Activated naive CD4-positive, alpha-beta T cell treated with anti-CD3 and anti-CD28 coated beads, Interleukin-2, amount 10 ng/mL, durations not matched to agents 7 days and 5 days (primary cell): ENCODE data around the gene TBC1D5.
"Not testable (repeated sequence)": the region's sequence is repeated elsewhere in the genome, so short reads cannot be mapped to it uniquely, and the experiment has no call there.

ENCODE experiments used
- CTCF ChIA-PET: fragments of 350-600 bp; sonication (Branson Sonifier 250); formaldehyde crosslinking; loops from one replicate; lab custom pipeline; 2021; ENCODE audit warnings: antibody characterized with exemption; lab: Charles Lee
- DNase-seq: peaks from one replicate; pipeline ENCODE4 v3.0.0-alpha.2; 2020
- H3K27ac Mint-ChIP-seq: one replicate; pipeline ENCODE4 v1.8.0; 2021; ENCODE audit warnings: mild to moderate bottlenecking, moderate library complexity, mixed read lengths
- H3K27me3 Mint-ChIP-seq: one replicate; pipeline ENCODE4 v1.8.0; 2021; ENCODE audit warnings: mild to moderate bottlenecking, mixed read lengths
- H3K36me3 Mint-ChIP-seq: one replicate; pipeline ENCODE4 v1.8.0; 2021; ENCODE audit warnings: mixed read lengths
- H3K4me1 Mint-ChIP-seq: one replicate; pipeline ENCODE4 v1.8.0; 2021; ENCODE audit warnings: mixed read lengths
- H3K4me3 Mint-ChIP-seq: one replicate; pipeline ENCODE4 v1.8.0; 2021; ENCODE audit warnings: mild to moderate bottlenecking, moderate library complexity, mixed read lengths
- H3K9me3 Mint-ChIP-seq: one replicate; pipeline ENCODE4 v1.8.0; 2021; ENCODE audit warnings: mixed read lengths

The TBC1D5 gene

GRCh38 chr3:17638356-17638755 lies 104.1 kb downstream of the TBC1D5 start:
- H3K36me3 Mint-ChIP-seq, result no peaks in the 10 kb centered on the region
- no peaks in the 10 kb centered on the region for H3K9me3 Mint-ChIP-seq
- no peaks in the 10 kb centered on the region for H3K4me1 Mint-ChIP-seq
- no peaks in the 10 kb centered on the region for H3K27me3 Mint-ChIP-seq
- CTCF ChIA-PET, result interaction anchor here (1.2 kb wide), 1 partner anchor 173 kb away, joined by 3 read pairs; no protein-coding TSS in a partner anchor
- DNase-seq, result no peak
- no peak overlapping the region for H3K4me3 Mint-ChIP-seq
- no peak overlapping the region for H3K27ac Mint-ChIP-seq

GRCh38 chr3:17635675-17636074 lies 106.8 kb downstream of the TBC1D5 start:
- H3K9me3 Mint-ChIP-seq, CTCF ChIA-PET, H3K4me3 Mint-ChIP-seq, H3K27ac Mint-ChIP-seq, H3K27me3 Mint-ChIP-seq, DNase-seq, H3K36me3 Mint-ChIP-seq: not testable (repeated sequence)
- H3K4me1 Mint-ChIP-seq, result peaks cover 12% of the 10 kb centered on the region

- CTCF ChIA-PET, result no interaction called here
- DNase-seq, result no peak
- Mint-ChIP-seq H3K27ac (no peak overlapping the region), H3K4me3 (no peak overlapping the region), H3K9me3 (no peaks in the 10 kb centered on the region), H3K4me1 (peaks cover 14% of the 10 kb centered on the region), H3K27me3 (no peaks in the 10 kb centered on the region), H3K36me3 (peaks cover 2% of the 10 kb centered on the region)
These were observed 107.5 kb downstream of the TBC1D5 start for GRCh38 chr3:17634964-17635363.

GRCh38 chr3:17634201-17634600 lies 108.2 kb downstream of the TBC1D5 start:
- H3K4me1 Mint-ChIP-seq, result peaks cover 14% of the 10 kb centered on the region
- peaks cover 2% of the 10 kb centered on the region for H3K36me3 Mint-ChIP-seq
- H3K27me3 Mint-ChIP-seq, result no peaks in the 10 kb centered on the region
- H3K27ac Mint-ChIP-seq, result no peak overlapping the region
- DNase-seq, result no peak
- H3K9me3 Mint-ChIP-seq, result no peaks in the 10 kb centered on the region
- CTCF ChIA-PET, result no interaction called here
- no peak overlapping the region for H3K4me3 Mint-ChIP-seq

- H3K27ac Mint-ChIP-seq, result no peak overlapping the region
- DNase-seq, result no peak
- CTCF ChIA-PET, result no interaction called here
- no peak overlapping the region for H3K4me3 Mint-ChIP-seq
- peaks cover 2% of the 10 kb centered on the region for H3K36me3 Mint-ChIP-seq
- H3K27me3 Mint-ChIP-seq, result no peaks in the 10 kb centered on the region
- H3K4me1 Mint-ChIP-seq, result peaks cover 21% of the 10 kb centered on the region
- H3K9me3 Mint-ChIP-seq, result no peaks in the 10 kb centered on the region
These were observed 109.9 kb downstream of the TBC1D5 start for GRCh38 chr3:17632401-17633100.

- CTCF ChIA-PET, result interaction anchor here (0.8 kb wide), 1 partner anchor 1042 kb away, joined by 3 read pairs; no protein-coding TSS in a partner anchor
- H3K27me3 Mint-ChIP-seq, result no peaks in the 10 kb centered on the region
- peaks cover 27% of the 10 kb centered on the region for H3K4me1 Mint-ChIP-seq
- no peak overlapping the region for H3K4me3 Mint-ChIP-seq
- no peaks in the 10 kb centered on the region for H3K9me3 Mint-ChIP-seq
- H3K27ac Mint-ChIP-seq, result no peak overlapping the region
- DNase-seq, result no peak
- peaks cover 2% of the 10 kb centered on the region for H3K36me3 Mint-ChIP-seq
These were observed 110.8 kb downstream of the TBC1D5 start for GRCh38 chr3:17631609-17632008.

- peaks cover 2% of the 10 kb centered on the region for H3K36me3 Mint-ChIP-seq
- no peaks in the 10 kb centered on the region for H3K9me3 Mint-ChIP-seq
- no peak overlapping the region for H3K4me3 Mint-ChIP-seq
- no peaks in the 10 kb centered on the region for H3K27me3 Mint-ChIP-seq
- CTCF ChIA-PET, result interaction anchor here (1.2 kb wide), 1 partner anchor 16 kb away, joined by 3 read pairs; no protein-coding TSS in a partner anchor
- DNase-seq, result no peak
- H3K4me1 Mint-ChIP-seq, result peaks cover 32% of the 10 kb centered on the region
- H3K27ac Mint-ChIP-seq, result no peak overlapping the region
These were observed 113.0 kb downstream of the TBC1D5 start for GRCh38 chr3:17629400-17629799.

GRCh38 chr3:17626395-17626794 lies 116.0 kb downstream of the TBC1D5 start:
- Mint-ChIP-seq H3K27me3 (no peaks in the 10 kb centered on the region), H3K4me3 (no peak overlapping the region), H3K27ac (no peak overlapping the region), H3K4me1 (peaks cover 25% of the 10 kb centered on the region), H3K36me3 (peaks cover 4% of the 10 kb centered on the region), H3K9me3 (no peaks in the 10 kb centered on the region)
- CTCF ChIA-PET, result no interaction called here
- DNase-seq, result no peak

- H3K4me1 Mint-ChIP-seq, result peaks cover 18% of the 10 kb centered on the region
These were observed 117.3 kb downstream of the TBC1D5 start for GRCh38 chr3:17625133-17625532.

GRCh38 chr3:17623464-17623863 lies 119.0 kb downstream of the TBC1D5 start:
- H3K36me3 Mint-ChIP-seq, result peaks cover 4% of the 10 kb centered on the region
- no peaks in the 10 kb centered on the region for H3K27me3 Mint-ChIP-seq
- CTCF ChIA-PET, result no interaction called here
- H3K4me1 Mint-ChIP-seq, result peaks cover 15% of the 10 kb centered on the region
- no peaks in the 10 kb centered on the region for H3K9me3 Mint-ChIP-seq
- no peak overlapping the region for H3K4me3 Mint-ChIP-seq
- H3K27ac Mint-ChIP-seq, result no peak overlapping the region
- no peak for DNase-seq

More at GRCh38 chr3:17625133-17625532, 117.3 kb downstream of the TBC1D5 start:
- CTCF ChIA-PET, result no interaction called here
- no peak overlapping the region for H3K4me3 Mint-ChIP-seq
- no peaks in the 10 kb centered on the region for H3K9me3 Mint-ChIP-seq
- H3K27me3 Mint-ChIP-seq, result no peaks in the 10 kb centered on the region
- no peak overlapping the region for H3K27ac Mint-ChIP-seq
- peaks cover 4% of the 10 kb centered on the region for H3K36me3 Mint-ChIP-seq
- no peak for DNase-seq

GRCh38 chr3:17619968-17620367 lies 122.5 kb downstream of the TBC1D5 start:
- DNase-seq, result no peak
- peaks cover 10% of the 10 kb centered on the region for H3K36me3 Mint-ChIP-seq
- no peaks in the 10 kb centered on the region for H3K27me3 Mint-ChIP-seq
- peaks cover 4% of the 10 kb centered on the region for H3K9me3 Mint-ChIP-seq
- CTCF ChIA-PET, result no interaction called here
- no peak overlapping the region for H3K4me3 Mint-ChIP-seq
- H3K27ac Mint-ChIP-seq, result no peak overlapping the region
- no peaks in the 10 kb centered on the region for H3K4me1 Mint-ChIP-seq

- H3K4me1 Mint-ChIP-seq, H3K27me3 Mint-ChIP-seq, H3K27ac Mint-ChIP-seq, H3K36me3 Mint-ChIP-seq, DNase-seq, H3K4me3 Mint-ChIP-seq, CTCF ChIA-PET: not testable (repeated sequence)
- H3K9me3 Mint-ChIP-seq, result peaks cover 17% of the 10 kb centered on the region
These were observed 129.4 kb downstream of the TBC1D5 start for GRCh38 chr3:17613017-17613416.

- Mint-ChIP-seq H3K27ac (no peak overlapping the region), H3K4me3 (no peak overlapping the region), H3K9me3 (no peaks in the 10 kb centered on the region), H3K27me3 (no peaks in the 10 kb centered on the region), H3K4me1 (peaks cover 2% of the 10 kb centered on the region), H3K36me3 (no peaks in the 10 kb centered on the region)
- CTCF ChIA-PET, result no interaction called here
- no peak for DNase-seq
These were observed 134.5 kb downstream of the TBC1D5 start for GRCh38 chr3:17607905-17608304.

GRCh38 chr3:17605934-17606333 lies 136.5 kb downstream of the TBC1D5 start:
- H3K9me3 Mint-ChIP-seq, result peaks cover 3% of the 10 kb centered on the region
- no peak overlapping the region for H3K4me3 Mint-ChIP-seq
- CTCF ChIA-PET, result no interaction called here
- no peaks in the 10 kb centered on the region for H3K27me3 Mint-ChIP-seq
- peaks cover 3% of the 10 kb centered on the region for H3K36me3 Mint-ChIP-seq
- no peak overlapping the region for H3K27ac Mint-ChIP-seq
- peaks cover 2% of the 10 kb centered on the region for H3K4me1 Mint-ChIP-seq
- no peak for DNase-seq

GRCh38 chr3:17605032-17605431 lies 137.4 kb downstream of the TBC1D5 start:
- Mint-ChIP-seq H3K27ac (no peak overlapping the region), H3K9me3 (peaks cover 3% of the 10 kb centered on the region), H3K4me1 (peaks cover 2% of the 10 kb centered on the region), H3K4me3 (no peak overlapping the region), H3K27me3 (no peaks in the 10 kb centered on the region), H3K36me3 (peaks cover 3% of the 10 kb centered on the region)
- DNase-seq, result no peak
- CTCF ChIA-PET, result no interaction called here
